Anterior cingulate cortex (tissue), 58 donors: ENCODE results near the gene GJD4.

Source experiments
- DNase-seq, 58 donors: peaks; one replicate each; lab custom pipeline; 2025; lab: John Stamatoyannopoulos, UW

The GJD4 gene

GRCh38 chr10:35577926-35578617, 27.1 kb upstream of the GJD4 start:
- no peak for DNase-seq

GRCh38 chr10:35578618-35578956, 26.6 kb upstream of the GJD4 start:
- DNase-seq, result no peak

DNA sequence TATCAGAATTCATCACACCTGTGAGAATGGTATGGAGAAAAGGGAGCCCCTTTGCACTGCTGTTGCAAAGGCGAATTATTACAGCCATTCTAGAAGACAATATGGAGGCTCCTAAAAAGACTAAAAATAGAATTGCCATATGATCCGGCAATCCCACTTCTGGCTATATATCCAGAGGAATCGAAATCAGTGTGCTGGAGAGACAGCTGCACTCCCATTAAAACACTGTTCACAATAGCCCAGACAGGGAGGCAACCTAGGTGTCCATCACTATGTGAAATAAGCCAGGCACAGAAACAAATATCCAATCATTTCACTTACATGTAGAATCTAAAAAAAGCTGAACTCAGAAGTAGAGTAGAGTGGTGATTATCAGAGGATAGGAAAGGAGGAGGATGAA, 26.0 kb upstream of the GJD4 start:
- no peak for DNase-seq

- no peak for DNase-seq
Measured at GRCh38 chr10:35579726-35580422, 25.3 kb upstream of the GJD4 start.

GRCh38 chr10:35580423-35580770, 24.7 kb upstream of the GJD4 start:
- no peak for DNase-seq

DNA sequence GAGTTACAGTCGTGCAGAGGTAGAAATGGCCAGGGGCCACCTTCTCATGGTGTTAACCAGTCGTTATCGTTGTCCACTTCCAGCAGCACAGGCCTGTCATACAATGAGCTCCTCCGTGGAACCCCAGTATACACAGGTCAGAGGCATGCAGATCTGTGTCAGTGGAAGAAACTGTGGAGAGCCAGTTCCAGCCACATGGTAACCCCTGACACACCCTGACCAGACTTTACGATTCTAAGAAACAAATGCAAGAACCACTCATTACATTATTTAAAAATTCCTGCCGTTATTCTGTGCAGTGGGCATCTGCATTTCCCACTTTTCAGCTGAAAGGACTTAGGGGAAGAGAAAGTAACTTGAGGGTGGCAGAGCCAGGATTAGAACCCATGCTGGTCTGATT, 23.5 kb upstream of the GJD4 start:
- DNase-seq, result no peak

GRCh38 chr10:35584946-35585345, 20.2 kb upstream of the GJD4 start:
- no peak for DNase-seq

GRCh38 chr10:35585356-35585755, 19.8 kb upstream of the GJD4 start:
- no peak for DNase-seq

DNA sequence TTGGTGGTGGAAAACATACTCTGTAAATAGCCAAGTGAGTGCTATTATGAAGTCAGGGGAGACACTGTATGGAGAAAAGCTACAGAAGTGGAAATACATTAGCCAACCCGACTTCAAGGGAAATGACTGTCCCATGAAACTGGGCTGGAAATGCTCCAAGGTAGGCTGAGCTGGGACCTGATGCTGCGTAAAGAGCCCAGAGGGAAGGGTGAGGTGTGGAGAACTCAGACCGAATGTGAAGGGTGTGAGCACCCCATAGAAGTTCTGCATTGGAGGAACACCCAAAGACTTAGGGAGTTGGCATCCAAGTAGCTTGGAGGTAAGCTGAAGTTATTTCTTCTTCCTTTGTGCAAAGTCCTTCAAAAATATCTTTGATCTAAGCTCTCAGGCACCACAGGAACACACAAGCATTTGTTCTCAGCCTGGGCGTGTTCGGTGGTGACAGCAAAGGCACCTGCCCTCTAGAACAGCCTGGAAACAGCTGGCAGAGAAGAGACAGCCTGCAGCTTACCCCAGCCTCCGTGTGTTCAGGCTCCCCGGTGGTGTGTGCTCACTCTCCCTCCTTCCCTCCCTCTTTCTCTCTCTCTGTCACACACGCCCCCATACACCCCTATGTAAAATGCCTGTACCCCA, 19.1 kb upstream of the GJD4 start:
- DNase-seq, result no peak

GRCh38 chr10:35588836-35589235, 16.3 kb upstream of the GJD4 start:
- DNase-seq, result no peak

DNA sequence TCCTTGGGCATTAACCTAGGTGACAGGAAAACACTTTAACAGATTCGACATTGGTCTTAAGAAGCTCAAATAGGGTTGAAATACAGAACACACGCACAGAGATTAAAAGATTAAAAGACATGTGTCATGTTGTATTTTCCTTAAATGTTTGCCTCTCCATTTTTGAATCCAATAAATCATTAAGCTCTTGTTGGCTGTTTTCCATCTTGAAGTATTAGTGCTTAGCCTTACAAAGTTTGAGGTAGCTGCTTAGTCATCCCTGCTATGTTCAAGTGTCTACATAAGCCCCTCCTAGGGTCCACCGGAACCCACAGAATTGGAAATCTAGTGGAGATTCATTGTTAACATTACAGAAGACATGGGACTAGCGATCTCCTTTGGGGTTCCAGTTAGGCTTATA, 12.7 kb upstream of the GJD4 start:
- DNase-seq, result no peak

GRCh38 chr10:35594115-35595079, 10.7 kb upstream of the GJD4 start:
- no peak for DNase-seq

DNA sequence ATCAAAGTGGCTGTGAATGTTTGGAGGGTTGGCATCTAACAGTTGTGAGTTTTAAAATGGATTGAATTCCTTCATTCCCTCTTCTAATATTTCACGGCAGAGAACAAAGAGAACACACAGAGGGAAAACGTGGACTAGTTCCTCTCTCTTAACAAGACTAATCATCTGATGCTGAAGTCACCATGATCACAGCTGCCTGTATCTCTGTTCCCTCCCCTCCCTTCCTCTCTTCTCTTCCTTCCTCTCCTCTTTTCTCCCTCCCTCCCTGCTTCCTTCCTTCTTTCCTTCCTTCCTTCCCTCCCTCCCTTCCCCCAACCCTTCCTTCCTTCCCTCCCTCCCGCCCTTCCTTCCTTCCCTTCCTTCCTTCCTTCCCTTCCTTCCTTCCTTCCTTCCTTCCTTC, 10.0 kb upstream of the GJD4 start:
- DNase-seq, result no peak

GRCh38 chr10:35598379-35598778, 6.8 kb upstream of the GJD4 start:
- DNase-seq, result no peak

GRCh38 chr10:35600193-35600592, 4.9 kb upstream of the GJD4 start:
- no peak for DNase-seq

- no peak for DNase-seq
Measured at GRCh38 chr10:35606430-35606829, 1.3 kb downstream of the GJD4 start.

GRCh38 chr10:35607475-35608327, 2.6 kb downstream of the GJD4 start:
- no peak for DNase-seq

DNA sequence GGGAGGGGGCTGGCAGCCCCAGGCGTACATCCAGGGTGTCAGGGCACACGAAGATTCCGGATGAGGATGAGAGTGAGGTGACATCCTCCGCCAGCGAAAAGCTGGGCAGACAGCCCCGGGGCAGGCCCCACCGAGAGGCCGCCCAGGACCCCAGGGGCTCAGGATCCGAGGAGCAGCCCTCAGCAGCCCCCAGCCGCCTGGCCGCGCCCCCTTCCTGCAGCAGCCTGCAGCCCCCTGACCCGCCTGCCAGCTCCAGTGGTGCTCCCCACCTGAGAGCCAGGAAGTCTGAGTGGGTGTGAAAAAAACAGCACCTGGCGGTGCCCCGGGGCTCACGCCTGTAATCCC, 3.2 kb downstream of the GJD4 start:
- DNase-seq, result no peak

GRCh38 chr10:35611750-35612149, 6.6 kb downstream of the GJD4 start:
- no peak for DNase-seq
